Measurements from ENCODE around the gene SP100. TPM values are rescaled to one million over a fixed set of nuclear protein-coding genes. Genes with fewer than 3 reads are reported as not detected.

SP100 gene
- total RNA-seq, 2 experiments from 2014 or later, result 145 to 151 TPM

DNA sequence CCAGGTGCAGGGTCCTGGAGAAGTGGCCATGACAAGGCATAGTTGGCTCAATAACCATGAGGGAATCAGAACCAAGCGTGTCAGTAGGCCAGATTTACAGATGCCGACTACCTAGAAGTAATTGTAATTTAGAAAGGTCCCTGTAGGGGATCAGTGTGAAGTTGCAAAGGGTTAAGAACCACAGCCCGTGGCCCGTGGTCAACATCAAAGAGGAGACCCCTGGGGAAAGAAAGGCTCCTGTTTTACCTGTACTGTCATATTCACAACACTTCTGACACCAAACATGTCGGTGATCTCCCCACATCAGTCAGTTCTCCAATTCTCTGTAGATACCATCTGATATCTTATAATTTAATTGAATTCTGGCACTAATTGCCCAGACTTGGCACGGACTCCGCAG lies 31.0 kb downstream of the SP100 start:
- CTCF ChIA-PET, result no interaction called here
- no peak for DNase-seq
- H3K9me3 Mint-ChIP-seq, result no peaks in the 10 kb centered on the region
- H3K27me3 Mint-ChIP-seq (ENCODE audit: low read depth), result no peaks in the 10 kb centered on the region
- no peak overlapping the region for H3K4me3 Mint-ChIP-seq
- peaks cover 72% of the 10 kb centered on the region for H3K36me3 Mint-ChIP-seq (ENCODE audit: low read depth)
- H3K27ac Mint-ChIP-seq, result peak overlapping the region; percentile 89
- peaks cover 53% of the 10 kb centered on the region for H3K4me1 Mint-ChIP-seq (ENCODE audit: low read depth)
- intact Hi-C loops (cut with micrococcal nuclease), result loop anchor here (1.0 to 10.0 kb wide), 4 partner anchors 8 to 348 kb away; partner anchors contain the start of genes CAB39 and SP140

DNA sequence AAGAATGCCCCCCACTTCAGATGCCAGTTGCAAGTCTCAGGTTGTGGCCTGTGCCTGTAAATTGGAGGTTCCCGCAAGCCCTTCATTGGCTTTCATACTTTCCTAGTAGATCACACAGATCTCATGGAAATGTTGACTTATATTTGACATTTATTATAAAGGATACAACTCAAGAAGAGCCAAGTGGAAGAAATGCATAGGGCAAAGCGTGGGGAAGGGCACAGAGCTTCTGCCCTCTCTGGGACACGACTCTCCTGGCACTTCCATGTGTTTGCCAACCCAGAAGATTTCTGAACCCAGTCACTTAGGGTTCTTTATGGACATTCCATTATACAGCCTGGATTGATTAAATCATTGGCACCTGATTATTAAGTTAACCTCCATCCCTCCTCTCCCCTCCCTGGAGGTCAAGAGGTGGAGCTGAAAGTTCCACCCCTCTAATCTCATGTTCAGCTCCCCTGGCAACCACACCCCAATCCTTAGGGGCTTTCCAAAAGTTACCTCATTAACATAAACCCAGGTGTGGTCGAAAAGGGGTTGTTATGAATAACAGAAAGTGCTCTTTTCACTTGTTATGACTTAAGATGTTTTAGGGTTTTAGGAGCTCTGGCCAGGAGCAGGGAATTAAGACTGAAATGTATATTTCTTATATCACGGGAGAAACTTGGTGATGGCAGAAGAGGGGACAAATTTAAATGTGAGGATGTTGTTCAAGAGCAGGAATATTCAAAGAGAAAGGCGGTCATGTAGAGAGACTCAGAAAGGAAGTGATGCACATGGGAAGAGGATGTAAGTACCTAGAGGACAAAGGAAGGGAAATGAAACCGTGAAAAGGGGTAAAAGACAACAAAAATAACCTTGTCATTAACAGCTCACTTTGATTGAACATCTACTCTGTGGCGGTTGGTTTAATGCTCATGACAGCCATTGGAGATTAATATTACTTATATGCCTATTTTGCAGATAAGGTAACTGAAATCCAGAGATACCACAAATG lies 31.8 kb downstream of the SP100 start:
- peak; percentile 60 for DNase-seq
- Mint-ChIP-seq H3K9me3 (no peaks in the 10 kb centered on the region), H3K4me3 (peak overlapping the region; percentile 44), H3K27me3 (ENCODE audit: low read depth) (no peaks in the 10 kb centered on the region), H3K36me3 (ENCODE audit: low read depth) (peaks cover 75% of the 10 kb centered on the region), H3K4me1 (ENCODE audit: low read depth) (peaks cover 50% of the 10 kb centered on the region), H3K27ac (peak overlapping the region; percentile 89)
- CTCF ChIA-PET, result interaction anchor here (0.7 to 1.4 kb wide), 3 partner anchors 12 to 380 kb away, joined by 3 to 4 read pairs (median 3); no protein-coding TSS in a partner anchor
- intact Hi-C loops (cut with micrococcal nuclease), result loop anchor here (1.0 to 10.0 kb wide), 7 partner anchors 8 to 347 kb away; partner anchors contain the start of genes CAB39 and SP140

DNA sequence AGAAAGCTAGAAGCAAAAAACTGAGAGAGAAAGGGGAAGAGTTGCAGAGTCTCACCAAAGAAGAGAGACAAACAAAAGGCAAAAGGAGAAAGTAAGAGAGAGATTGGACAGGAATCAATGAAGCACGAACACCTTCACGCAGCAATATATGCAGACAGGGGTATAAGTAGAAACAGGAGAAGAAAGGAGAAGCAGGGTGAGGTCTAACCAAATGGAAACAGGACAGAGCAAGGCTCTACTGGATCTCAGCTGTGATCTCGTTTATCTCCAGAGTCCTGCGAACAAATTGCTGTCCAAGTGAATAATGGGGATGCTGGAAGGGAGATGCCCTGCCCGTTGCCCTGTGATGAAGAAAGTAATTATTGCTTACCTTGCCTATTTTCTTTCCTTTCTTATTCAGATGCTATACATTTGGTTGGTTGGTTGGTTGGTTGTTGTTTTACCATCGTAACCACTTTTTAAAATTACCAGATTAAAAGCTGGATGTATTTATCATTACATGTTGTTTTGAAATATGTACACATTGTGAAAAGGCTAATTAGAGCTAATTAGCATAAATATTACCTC lies 34.0 kb downstream of the SP100 start:
- CTCF ChIA-PET, result no interaction called here
- Mint-ChIP-seq H3K4me1 (ENCODE audit: low read depth) (peaks cover 57% of the 10 kb centered on the region), H3K4me3 (no peak overlapping the region), H3K27ac (no peak overlapping the region), H3K27me3 (ENCODE audit: low read depth) (no peaks in the 10 kb centered on the region), H3K36me3 (ENCODE audit: low read depth) (peaks cover 79% of the 10 kb centered on the region), H3K9me3 (peaks cover 1% of the 10 kb centered on the region)
- intact Hi-C loops (cut with micrococcal nuclease), result loop anchor here (2.0 to 10.0 kb wide), 4 partner anchors 139 to 345 kb away; partner anchors contain the start of genes CAB39 and SP140
- no peak for DNase-seq

DNA sequence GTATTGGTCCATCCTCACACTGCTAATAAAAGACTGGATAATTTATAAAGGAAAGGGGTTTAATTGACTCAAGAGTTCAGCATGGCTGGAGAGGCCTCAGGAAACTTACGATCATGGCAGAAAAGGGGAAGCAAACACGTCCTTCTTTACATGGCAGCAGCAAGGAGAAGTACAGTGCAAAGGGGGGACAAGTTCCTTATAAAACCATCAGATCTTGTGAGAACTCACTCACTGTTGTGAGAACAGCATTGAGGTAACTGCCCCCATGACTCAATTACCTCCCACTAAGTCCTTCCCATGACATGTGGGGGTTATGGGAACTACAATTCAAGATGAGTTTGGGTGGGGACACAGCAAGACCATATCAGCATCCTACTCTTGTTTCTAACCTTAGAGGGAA lies 37.0 kb downstream of the SP100 start:
- CTCF ChIA-PET, result no interaction called here
- Mint-ChIP-seq H3K27ac (no peak overlapping the region), H3K9me3 (peaks cover 11% of the 10 kb centered on the region), H3K4me1 (ENCODE audit: low read depth) (peaks cover 61% of the 10 kb centered on the region), H3K4me3 (no peak overlapping the region), H3K27me3 (ENCODE audit: low read depth) (no peaks in the 10 kb centered on the region), H3K36me3 (ENCODE audit: low read depth) (peaks cover 83% of the 10 kb centered on the region)
- intact Hi-C loops (cut with micrococcal nuclease), result no loop called here
- no peak for DNase-seq

DNA sequence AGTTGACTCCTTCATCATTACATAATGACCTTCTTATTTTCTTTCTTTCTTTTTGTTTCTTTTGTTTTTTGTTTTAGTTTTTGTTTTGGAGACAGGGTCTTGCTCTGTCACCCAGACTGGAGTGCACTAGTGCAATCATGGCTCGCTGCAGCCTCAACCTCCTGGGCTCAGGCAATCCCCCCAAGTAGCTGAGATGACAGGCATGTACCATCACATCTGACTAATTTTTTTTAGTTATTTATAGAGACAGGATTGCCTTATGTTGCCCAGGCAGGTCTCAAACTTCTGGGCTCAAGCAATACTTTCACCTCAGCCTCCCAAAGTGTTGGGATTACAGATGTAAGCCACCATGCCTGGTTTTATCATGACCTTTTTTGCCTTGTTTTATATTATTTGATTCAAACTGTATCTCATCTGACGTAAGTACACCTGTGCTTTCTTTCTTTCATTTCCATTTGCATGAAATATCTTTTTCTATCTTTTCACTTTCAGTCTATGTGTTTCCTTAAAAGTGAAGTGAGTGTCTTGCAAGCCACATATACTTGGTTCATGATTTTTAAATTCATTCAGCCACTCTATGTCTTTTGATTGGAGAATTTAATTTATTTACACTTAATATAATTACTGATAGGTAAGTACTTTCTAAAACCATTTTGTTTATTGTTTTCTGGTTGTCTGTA lies 39.1 kb downstream of the SP100 start:
- H3K9me3 Mint-ChIP-seq, result peaks cover 11% of the 10 kb centered on the region
- no peak overlapping the region for H3K4me3 Mint-ChIP-seq
- intact Hi-C loops (cut with micrococcal nuclease), result no loop called here
- no peaks in the 10 kb centered on the region for H3K27me3 Mint-ChIP-seq (ENCODE audit: low read depth)
- CTCF ChIA-PET, result no interaction called here
- no peak for DNase-seq
- peaks cover 62% of the 10 kb centered on the region for H3K4me1 Mint-ChIP-seq (ENCODE audit: low read depth)
- H3K27ac Mint-ChIP-seq, result no peak overlapping the region
- peaks cover 83% of the 10 kb centered on the region for H3K36me3 Mint-ChIP-seq (ENCODE audit: low read depth)

DNA sequence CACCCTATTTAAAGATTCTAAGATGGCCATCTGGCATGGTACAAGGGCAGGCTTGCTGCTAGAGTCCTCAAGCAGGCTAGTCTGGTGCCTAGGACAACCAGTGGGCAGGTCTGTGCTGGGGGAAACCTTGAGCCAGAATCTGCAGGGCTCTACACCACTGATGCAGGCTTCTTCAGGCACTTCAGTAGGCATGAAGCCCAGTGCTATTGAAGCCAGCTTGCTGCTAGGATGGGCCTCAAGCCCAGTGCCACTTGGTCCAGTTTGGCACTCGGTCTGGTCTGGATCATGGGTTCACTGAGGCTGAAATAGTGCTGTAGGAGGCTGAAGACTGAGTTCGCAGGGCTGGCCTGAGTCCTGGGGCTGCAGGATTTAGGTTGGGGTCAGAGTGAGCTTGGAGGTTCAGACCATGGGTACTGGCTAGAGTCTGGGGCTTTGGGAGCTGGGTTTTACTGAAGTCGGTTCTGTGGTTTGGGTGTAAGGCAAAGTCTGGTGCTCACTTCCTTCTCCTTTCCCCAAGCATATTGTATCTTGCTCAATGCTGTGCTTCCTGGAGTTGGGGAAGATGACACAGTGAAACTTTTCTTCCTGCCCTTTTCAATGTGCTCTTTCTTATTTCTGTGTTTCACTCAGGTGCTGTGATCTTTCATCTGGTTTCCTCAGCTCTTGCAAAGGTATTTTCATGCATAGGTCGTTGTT lies 41.2 kb downstream of the SP100 start:
- Mint-ChIP-seq H3K27ac (peak overlapping the region; percentile 48), H3K4me3 (no peak overlapping the region), H3K27me3 (ENCODE audit: low read depth) (no peaks in the 10 kb centered on the region), H3K4me1 (ENCODE audit: low read depth) (peaks cover 60% of the 10 kb centered on the region), H3K36me3 (ENCODE audit: low read depth) (peaks cover 79% of the 10 kb centered on the region), H3K9me3 (peaks cover 11% of the 10 kb centered on the region)
- peak; percentile 20 for DNase-seq
- intact Hi-C loops (cut with micrococcal nuclease), result loop anchor here (1.0 kb wide), 1 partner anchor 15 kb away; no protein-coding TSS in a partner anchor
- CTCF ChIA-PET, result no interaction called here

DNA sequence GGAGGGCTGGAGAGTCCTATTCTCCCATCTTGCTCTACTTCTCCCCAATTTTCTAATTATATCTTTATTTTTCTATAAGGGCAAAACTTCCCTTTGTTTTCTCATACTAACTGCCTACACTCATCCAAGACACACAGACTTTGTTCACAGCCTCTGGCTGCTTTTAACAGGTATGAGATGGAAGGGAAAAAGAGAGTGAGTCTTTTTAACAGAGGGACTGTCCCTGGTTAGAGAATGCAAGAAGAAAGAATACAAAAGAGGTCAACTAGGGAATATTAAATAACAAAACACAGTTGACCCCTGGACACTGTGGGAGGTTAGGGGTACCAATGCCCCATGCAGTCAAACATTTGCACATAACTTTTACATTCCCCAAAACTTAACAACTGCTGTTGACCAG lies 41.8 kb downstream of the SP100 start:
- no peaks in the 10 kb centered on the region for H3K27me3 Mint-ChIP-seq (ENCODE audit: low read depth)
- no peak for DNase-seq
- no peak overlapping the region for H3K4me3 Mint-ChIP-seq
- peak overlapping the region; percentile 48 for H3K27ac Mint-ChIP-seq
- peaks cover 77% of the 10 kb centered on the region for H3K36me3 Mint-ChIP-seq (ENCODE audit: low read depth)
- CTCF ChIA-PET, result no interaction called here
- peaks cover 60% of the 10 kb centered on the region for H3K4me1 Mint-ChIP-seq (ENCODE audit: low read depth)
- peaks cover 11% of the 10 kb centered on the region for H3K9me3 Mint-ChIP-seq
- intact Hi-C loops (cut with micrococcal nuclease), result loop anchor here (1.0 kb wide), 1 partner anchor 15 kb away; no protein-coding TSS in a partner anchor

DNA sequence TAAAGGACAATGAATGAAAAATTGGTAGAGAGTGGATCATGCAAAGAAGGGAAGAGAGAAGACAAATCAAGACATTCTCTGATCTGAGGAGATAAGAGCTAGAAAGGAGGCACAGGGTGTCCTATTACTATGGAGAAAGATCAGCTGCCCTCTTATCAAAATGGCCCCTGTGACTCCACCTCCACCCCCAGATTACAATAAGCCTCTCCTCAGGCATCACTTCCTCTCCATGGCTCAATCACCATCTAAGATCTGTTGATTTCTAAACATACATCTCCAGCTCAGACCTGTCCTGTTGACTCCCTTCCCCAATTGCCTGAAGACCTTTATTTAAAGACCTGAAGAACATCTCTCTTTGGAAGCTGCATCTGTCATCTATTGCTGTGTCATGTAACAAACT lies 43.2 kb downstream of the SP100 start:
- H3K4me3 Mint-ChIP-seq, result no peak overlapping the region
- peak overlapping the region; percentile 46 for H3K27ac Mint-ChIP-seq
- intact Hi-C loops (cut with micrococcal nuclease), result no loop called here
- H3K9me3 Mint-ChIP-seq, result peaks cover 11% of the 10 kb centered on the region
- H3K4me1 Mint-ChIP-seq (ENCODE audit: low read depth), result peaks cover 48% of the 10 kb centered on the region
- peaks cover 71% of the 10 kb centered on the region for H3K36me3 Mint-ChIP-seq (ENCODE audit: low read depth)
- DNase-seq, result no peak
- CTCF ChIA-PET, result interaction anchor here (1.5 kb wide), 1 partner anchor 152 kb away, joined by 3 read pairs; no protein-coding TSS in a partner anchor
- H3K27me3 Mint-ChIP-seq (ENCODE audit: low read depth), result no peaks in the 10 kb centered on the region

DNA sequence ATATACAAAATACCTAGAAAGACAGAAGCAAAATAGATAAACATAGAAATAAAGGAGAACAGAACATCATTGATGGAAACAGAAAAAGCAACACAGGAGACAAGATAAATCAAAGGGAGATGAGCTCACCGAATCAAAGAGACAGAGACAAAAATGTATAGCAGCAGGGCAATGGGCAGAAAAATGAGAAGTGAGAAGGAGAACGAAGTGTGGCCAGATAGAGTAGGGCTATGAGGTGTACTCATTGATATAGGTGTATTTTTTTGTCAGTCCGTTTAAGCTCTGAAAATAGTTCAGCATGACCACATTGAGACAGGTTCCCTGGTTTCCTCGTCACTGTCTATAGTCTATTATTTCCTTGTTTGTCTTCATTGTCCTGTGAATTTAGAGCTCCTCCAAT lies 55.1 kb downstream of the SP100 start:
- CTCF ChIA-PET, result interaction anchor here (0.7 to 0.9 kb wide), 2 partner anchors 10 to 479 kb away, joined by 3 read pairs; no protein-coding TSS in a partner anchor
- DNase-seq, result no peak
- no peak overlapping the region for H3K27ac Mint-ChIP-seq
- no peaks in the 10 kb centered on the region for H3K27me3 Mint-ChIP-seq (ENCODE audit: low read depth)
- H3K9me3 Mint-ChIP-seq, result no peaks in the 10 kb centered on the region
- H3K36me3 Mint-ChIP-seq (ENCODE audit: low read depth), result peaks cover 72% of the 10 kb centered on the region
- intact Hi-C loops (cut with micrococcal nuclease), result no loop called here
- H3K4me1 Mint-ChIP-seq (ENCODE audit: low read depth), result peaks cover 33% of the 10 kb centered on the region
- no peak overlapping the region for H3K4me3 Mint-ChIP-seq

DNA sequence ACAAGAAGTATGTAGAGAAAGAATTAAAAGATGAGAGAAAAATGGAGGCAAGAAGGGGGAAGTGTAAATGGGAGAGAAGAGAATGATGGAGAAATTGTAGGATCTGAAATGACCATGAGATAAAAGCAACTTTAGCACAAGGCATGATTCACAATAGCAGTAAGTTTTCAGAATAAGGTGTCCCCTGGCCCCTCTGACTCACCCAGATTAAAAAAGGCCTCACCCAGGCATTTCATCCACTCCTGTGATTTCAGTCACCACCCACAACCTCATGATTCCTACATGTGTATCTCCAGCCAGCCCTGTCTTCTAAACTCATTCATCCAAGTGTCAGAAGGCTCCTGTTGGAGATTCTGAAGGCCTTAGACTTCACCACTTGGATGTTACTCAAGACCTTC lies 56.6 kb downstream of the SP100 start:
- Mint-ChIP-seq H3K9me3 (no peaks in the 10 kb centered on the region), H3K27ac (peak overlapping the region; percentile 74), H3K36me3 (ENCODE audit: low read depth) (peaks cover 58% of the 10 kb centered on the region), H3K4me1 (ENCODE audit: low read depth) (peaks cover 31% of the 10 kb centered on the region), H3K27me3 (ENCODE audit: low read depth) (no peaks in the 10 kb centered on the region), H3K4me3 (peak overlapping the region; percentile 1)
- CTCF ChIA-PET, result interaction anchor here (0.7 kb wide), 1 partner anchor 378 kb away, joined by 3 read pairs; no protein-coding TSS in a partner anchor
- peak; percentile 79 for DNase-seq
- intact Hi-C loops (cut with micrococcal nuclease), result loop anchor here (1.0 to 2.0 kb wide), 5 partner anchors 15 to 405 kb away; no protein-coding TSS in a partner anchor

DNA sequence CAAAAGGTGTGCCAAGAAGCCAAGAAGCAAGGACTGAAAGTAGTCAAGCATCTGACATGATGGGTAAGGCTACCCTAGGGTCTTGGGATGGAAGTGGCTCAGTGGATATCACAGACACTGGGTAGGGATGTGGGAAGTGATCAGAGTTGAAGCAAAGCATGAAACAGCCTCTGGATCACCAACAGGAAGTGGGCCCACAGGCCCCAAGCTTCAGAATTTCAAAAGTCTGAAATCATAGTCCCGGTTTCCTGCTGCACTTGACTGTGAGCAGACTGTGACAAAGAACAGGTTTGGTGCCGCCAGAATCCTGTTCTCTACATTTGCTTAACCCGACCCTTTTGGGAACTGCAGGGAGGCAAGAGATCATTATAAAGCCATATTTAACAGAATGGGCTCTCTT lies 57.4 kb downstream of the SP100 start:
- intact Hi-C loops (cut with micrococcal nuclease), result loop anchor here (2.0 kb wide), 1 partner anchor 63 kb away; no protein-coding TSS in a partner anchor
- H3K27ac Mint-ChIP-seq, result peak overlapping the region; percentile 74
- CTCF ChIA-PET, result interaction anchor here (1.5 kb wide), 1 partner anchor 406 kb away, joined by 4 read pairs; no protein-coding TSS in a partner anchor

More for the DNA sequence above, 57.4 kb downstream of the SP100 start:
- Mint-ChIP-seq H3K9me3 (no peaks in the 10 kb centered on the region), H3K36me3 (ENCODE audit: low read depth) (peaks cover 54% of the 10 kb centered on the region), H3K27me3 (ENCODE audit: low read depth) (no peaks in the 10 kb centered on the region), H3K4me1 (ENCODE audit: low read depth) (peaks cover 31% of the 10 kb centered on the region), H3K4me3 (no peak overlapping the region)
- peak; percentile 62 for DNase-seq

All from activated naive CD4-positive, alpha-beta T cell treated with anti-CD3 and anti-CD28 coated beads for 36 hours (primary cell).